ENCODE data around the gene PGAP1.

PGAP1 gene

GRCh38 chr2:196966061-196966460 is 39.6 kb upstream of the PGAP1 start:
- TF ChIP-seq EZH2 (IDR thresholded peaks at IDR 0.05; ENCODE audit: borderline replicate concordance, low read depth, low read length, severe bottlenecking), result no peak
- TF ChIP-seq, protein P1, sequence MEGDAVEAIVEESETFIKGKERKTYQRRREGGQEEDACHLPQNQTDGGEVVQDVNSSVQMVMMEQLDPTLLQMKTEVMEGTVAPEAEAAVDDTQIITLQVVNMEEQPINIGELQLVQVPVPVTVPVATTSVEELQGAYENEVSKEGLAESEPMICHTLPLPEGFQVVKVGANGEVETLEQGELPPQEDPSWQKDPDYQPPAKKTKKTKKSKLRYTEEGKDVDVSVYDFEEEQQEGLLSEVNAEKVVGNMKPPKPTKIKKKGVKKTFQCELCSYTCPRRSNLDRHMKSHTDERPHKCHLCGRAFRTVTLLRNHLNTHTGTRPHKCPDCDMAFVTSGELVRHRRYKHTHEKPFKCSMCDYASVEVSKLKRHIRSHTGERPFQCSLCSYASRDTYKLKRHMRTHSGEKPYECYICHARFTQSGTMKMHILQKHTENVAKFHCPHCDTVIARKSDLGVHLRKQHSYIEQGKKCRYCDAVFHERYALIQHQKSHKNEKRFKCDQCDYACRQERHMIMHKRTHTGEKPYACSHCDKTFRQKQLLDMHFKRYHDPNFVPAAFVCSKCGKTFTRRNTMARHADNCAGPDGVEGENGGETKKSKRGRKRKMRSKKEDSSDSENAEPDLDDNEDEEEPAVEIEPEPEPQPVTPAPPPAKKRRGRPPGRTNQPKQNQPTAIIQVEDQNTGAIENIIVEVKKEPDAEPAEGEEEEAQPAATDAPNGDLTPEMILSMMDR (IDR thresholded peaks at IDR 0.05; ENCODE audit: borderline replicate concordance, extremely low read depth, low read length, poor library complexity, severe bottlenecking), result no peak
- Histone ChIP-seq H3K9ac (ENCODE audit: low read depth, low read length) (no peak overlapping the region), H3K79me2 (ENCODE audit: insufficient read depth, low read length) (no peaks in the 10 kb centered on the region), H3K4me2 (ENCODE audit: insufficient read depth, low read length) (no peak overlapping the region), H4K20me1 (ENCODE audit: insufficient read depth, low read length) (no peaks in the 10 kb centered on the region), H3K4me1 (ENCODE audit: insufficient read depth, low read length) (no peaks in the 10 kb centered on the region), H3K36me3 (ENCODE audit: insufficient read depth, low read length) (no peaks in the 10 kb centered on the region), H2AFZ (ENCODE audit: low read depth, low read length) (no peak overlapping the region), H3K27me3 (ENCODE audit: insufficient read depth, low read length, poor library complexity) (no peaks in the 10 kb centered on the region), H3K4me3 (ENCODE audit: low read depth in 1 of 2, low read length in 2 of 2) (no peak overlapping the region), H3K27ac (ENCODE audit: low read length) (no peak overlapping the region), H3K9me3 (ENCODE audit: insufficient read depth, low read length, severe bottlenecking) (no peaks in the 10 kb centered on the region)
- ATAC-seq (ENCODE audit: insufficient read depth, low read depth), result no peak
- DNase-seq, result no peak

DNA sequence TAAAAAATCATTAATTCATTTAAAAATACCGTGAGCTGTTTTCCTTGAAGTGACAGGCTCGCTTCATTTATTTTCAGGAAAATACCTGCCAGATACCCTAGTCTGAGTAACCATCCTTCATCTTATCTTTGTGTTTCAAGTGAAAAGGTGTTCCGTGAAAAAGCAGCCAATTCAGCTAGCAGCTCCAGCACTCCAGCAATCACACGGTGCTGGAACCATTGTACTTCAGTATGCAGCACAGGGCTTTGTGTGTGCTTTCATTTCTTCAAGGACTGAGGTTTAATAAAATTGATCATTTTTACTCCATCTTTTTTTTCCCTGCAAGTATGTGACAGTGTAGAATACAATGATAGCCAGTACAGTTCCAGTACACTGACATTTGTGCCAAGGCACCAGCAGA is 39.1 kb upstream of the PGAP1 start:
- H3K4me1 ChIP-seq (ENCODE audit: insufficient read depth, low read length), result no peaks in the 10 kb centered on the region
- no peak for DNase-seq
- no peaks in the 10 kb centered on the region for H3K79me2 ChIP-seq (ENCODE audit: insufficient read depth, low read length)
- H3K9me3 ChIP-seq (ENCODE audit: insufficient read depth, low read length, severe bottlenecking), result no peaks in the 10 kb centered on the region
- no peak overlapping the region for H2AFZ ChIP-seq (ENCODE audit: low read depth, low read length)
- H3K9ac ChIP-seq (ENCODE audit: low read depth, low read length), result no peak overlapping the region
- no peak overlapping the region for H3K4me2 ChIP-seq (ENCODE audit: insufficient read depth, low read length)
- H3K27ac ChIP-seq (ENCODE audit: low read length), result no peak overlapping the region
- H3K27me3 ChIP-seq (ENCODE audit: insufficient read depth, low read length, poor library complexity), result no peaks in the 10 kb centered on the region
- H3K36me3 ChIP-seq (ENCODE audit: insufficient read depth, low read length), result no peaks in the 10 kb centered on the region
- no peak overlapping the region for H3K4me3 ChIP-seq (ENCODE audit: low read depth in 1 of 2, low read length in 2 of 2)
- no peaks in the 10 kb centered on the region for H4K20me1 ChIP-seq (ENCODE audit: insufficient read depth, low read length)
- TF ChIP-seq EZH2 (IDR thresholded peaks at IDR 0.05; ENCODE audit: borderline replicate concordance, low read depth, low read length, severe bottlenecking), result no peak
- TF ChIP-seq, protein P1 (IDR thresholded peaks at IDR 0.05; ENCODE audit: borderline replicate concordance, extremely low read depth, low read length, poor library complexity, severe bottlenecking), result no peak
- ATAC-seq (ENCODE audit: insufficient read depth, low read depth), result no peak

DNA sequence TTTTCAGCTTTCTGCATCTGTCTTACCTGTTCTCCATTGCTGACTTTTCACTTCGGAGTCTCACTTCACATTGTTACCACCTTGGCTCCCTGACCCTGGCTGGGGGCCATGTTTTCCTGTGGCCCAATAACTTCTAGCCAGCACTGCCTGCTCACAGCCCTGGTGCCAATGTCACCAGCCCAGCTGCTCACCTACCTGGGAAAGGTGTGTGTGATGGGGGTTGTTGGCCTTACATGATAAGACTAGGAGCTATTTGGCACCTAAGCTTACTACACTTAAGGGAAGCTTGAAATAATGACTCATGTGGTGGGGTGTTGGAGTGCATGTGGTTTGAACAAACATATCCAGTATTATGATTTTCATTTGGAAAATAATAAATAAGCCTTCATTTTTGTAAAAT is 37.5 kb upstream of the PGAP1 start:
- H3K9me3 ChIP-seq (ENCODE audit: insufficient read depth, low read length, severe bottlenecking), result no peaks in the 10 kb centered on the region
- H3K4me1 ChIP-seq (ENCODE audit: insufficient read depth, low read length), result no peaks in the 10 kb centered on the region
- TF ChIP-seq, protein P1 (IDR thresholded peaks at IDR 0.05; ENCODE audit: borderline replicate concordance, extremely low read depth, low read length, poor library complexity, severe bottlenecking), result no peak
- TF ChIP-seq EZH2 (IDR thresholded peaks at IDR 0.05; ENCODE audit: borderline replicate concordance, low read depth, low read length, severe bottlenecking), result no peak
- no peak overlapping the region for H3K9ac ChIP-seq (ENCODE audit: low read depth, low read length)
- H3K27me3 ChIP-seq (ENCODE audit: insufficient read depth, low read length, poor library complexity), result no peaks in the 10 kb centered on the region
- ATAC-seq (ENCODE audit: insufficient read depth, low read depth) (no peak), DNase-seq (no peak)
- H4K20me1 ChIP-seq (ENCODE audit: insufficient read depth, low read length), result no peaks in the 10 kb centered on the region
- H3K4me2 ChIP-seq (ENCODE audit: insufficient read depth, low read length), result no peak overlapping the region
- no peak overlapping the region for H3K27ac ChIP-seq (ENCODE audit: low read length)
- no peak overlapping the region for H3K4me3 ChIP-seq (ENCODE audit: low read depth in 1 of 2, low read length in 2 of 2)
- no peaks in the 10 kb centered on the region for H3K79me2 ChIP-seq (ENCODE audit: insufficient read depth, low read length)
- no peak overlapping the region for H2AFZ ChIP-seq (ENCODE audit: low read depth, low read length)
- no peaks in the 10 kb centered on the region for H3K36me3 ChIP-seq (ENCODE audit: insufficient read depth, low read length)

DNA sequence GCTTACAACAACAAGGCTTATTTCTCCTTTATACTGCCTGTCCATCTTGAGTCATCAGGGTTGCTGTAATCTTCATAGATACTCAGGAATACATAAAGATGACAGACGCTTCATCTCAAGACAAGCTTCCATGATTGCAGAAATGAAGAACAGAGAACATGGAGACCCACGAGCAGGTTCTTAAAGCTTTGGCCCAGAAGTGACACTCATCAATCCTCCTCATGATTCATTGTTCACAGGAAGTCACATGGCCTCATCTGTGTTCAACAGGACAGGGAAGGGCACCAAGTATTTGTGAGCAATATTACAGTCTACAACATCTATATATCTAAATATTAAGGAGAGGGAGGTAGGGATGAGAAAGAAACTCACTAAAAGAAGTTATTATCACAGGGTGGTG is 36.5 kb upstream of the PGAP1 start:
- Histone ChIP-seq H3K4me2 (ENCODE audit: insufficient read depth, low read length) (no peak overlapping the region), H2AFZ (ENCODE audit: low read depth, low read length) (no peak overlapping the region), H4K20me1 (ENCODE audit: insufficient read depth, low read length) (no peaks in the 10 kb centered on the region), H3K9me3 (ENCODE audit: insufficient read depth, low read length, severe bottlenecking) (no peaks in the 10 kb centered on the region), H3K4me3 (ENCODE audit: low read depth in 1 of 2, low read length in 2 of 2) (no peak overlapping the region), H3K27ac (ENCODE audit: low read length) (no peak overlapping the region), H3K79me2 (ENCODE audit: insufficient read depth, low read length) (no peaks in the 10 kb centered on the region), H3K36me3 (ENCODE audit: insufficient read depth, low read length) (no peaks in the 10 kb centered on the region), H3K4me1 (ENCODE audit: insufficient read depth, low read length) (no peaks in the 10 kb centered on the region), H3K9ac (ENCODE audit: low read depth, low read length) (no peak overlapping the region), H3K27me3 (ENCODE audit: insufficient read depth, low read length, poor library complexity) (no peaks in the 10 kb centered on the region)
- DNase-seq, result no peak
- TF ChIP-seq, protein P1 (IDR thresholded peaks at IDR 0.05; ENCODE audit: borderline replicate concordance, extremely low read depth, low read length, poor library complexity, severe bottlenecking), result no peak
- no peak for TF ChIP-seq EZH2 (IDR thresholded peaks at IDR 0.05; ENCODE audit: borderline replicate concordance, low read depth, low read length, severe bottlenecking)
- ATAC-seq (ENCODE audit: insufficient read depth, low read depth), result no peak

Data from DND-41 (cell line).